HEK293 (cell line): Measurements from ENCODE around the gene SLC39A11.

ENCODE experiments used
- ZNF211 ChIP-seq: fragments of 450-650 bp; formaldehyde crosslinking; IDR thresholded peaks from 2 replicates; pipeline ENCODE4 v1.5.1; 2016; ENCODE audit warnings: low read depth, missing biosample characterization, missing genetic modification characterization
- ZNF266 ChIP-seq: fragments of 450-650 bp; formaldehyde crosslinking; IDR thresholded peaks from 2 replicates; pipeline ENCODE4 v1.5.1; 2016; ENCODE audit warnings: missing biosample characterization, missing genetic modification characterization, low read depth
- ZNF292 ChIP-seq: fragments of 450-650 bp; formaldehyde crosslinking; IDR thresholded peaks from 2 replicates; pipeline ENCODE4 v1.5.1; 2016; ENCODE audit warnings: low read depth, missing biosample characterization, missing genetic modification characterization, borderline replicate concordance
- ZNF302 ChIP-seq: fragments of 450-650 bp; formaldehyde crosslinking; IDR thresholded peaks from 2 replicates; pipeline ENCODE4 v1.5.1; 2016; ENCODE audit warnings: missing biosample characterization, missing genetic modification characterization, low read depth
- ZNF354C ChIP-seq: fragments of 450-650 bp; formaldehyde crosslinking; IDR thresholded peaks from 2 replicates; pipeline ENCODE4 v1.5.1; 2016; ENCODE audit warnings: missing biosample characterization, missing genetic modification characterization, low read depth, borderline replicate concordance
- ZNF473 ChIP-seq: fragments of 450-650 bp; formaldehyde crosslinking; IDR thresholded peaks from 2 replicates; pipeline ENCODE4 v1.5.1; 2017; ENCODE audit warnings: missing biosample characterization, missing genetic modification characterization
- TF ChIP-seq, protein P1 (sequence below): fragments of 450-650 bp; formaldehyde crosslinking; IDR thresholded peaks from 2 replicates; pipeline ENCODE4 v1.5.1; 2016; ENCODE audit warnings: missing biosample characterization, missing genetic modification characterization
- TF ChIP-seq, protein P2 (sequence below): fragments of 450-650 bp; formaldehyde crosslinking; IDR thresholded peaks from 2 replicates; pipeline ENCODE4 v1.5.1; 2016; ENCODE audit warnings: missing biosample characterization, missing genetic modification characterization
- TF ChIP-seq, protein P3 (sequence below): fragments of 450-650 bp; formaldehyde crosslinking; IDR thresholded peaks from 2 replicates; pipeline ENCODE4 v1.5.1; 2016; ENCODE audit warnings: missing biosample characterization, missing genetic modification characterization

DNA sequence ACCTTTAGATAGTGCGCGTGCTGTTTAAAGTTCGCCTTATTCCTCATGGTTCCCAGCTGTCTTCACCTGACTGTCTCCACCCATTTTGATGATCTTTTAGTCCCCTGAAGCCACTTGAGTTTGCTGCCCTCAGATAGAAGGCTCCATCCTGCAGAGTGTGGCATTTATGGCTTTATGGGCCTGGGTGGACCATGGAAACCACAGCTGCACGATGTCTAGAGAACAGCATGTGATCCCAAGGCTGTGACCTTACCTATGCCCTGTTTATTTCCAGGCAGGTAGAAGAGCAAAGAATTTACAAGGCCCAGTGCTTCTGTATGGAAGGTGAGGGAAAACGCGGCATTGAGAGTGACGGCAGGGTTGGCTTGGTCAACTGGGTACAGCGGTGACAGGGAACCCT, 356.9 kb downstream of the SLC39A11 start:
- TF ChIP-seq ZNF302 (tag by site-specific recombination) = no peak
- TF ChIP-seq, protein P1, sequence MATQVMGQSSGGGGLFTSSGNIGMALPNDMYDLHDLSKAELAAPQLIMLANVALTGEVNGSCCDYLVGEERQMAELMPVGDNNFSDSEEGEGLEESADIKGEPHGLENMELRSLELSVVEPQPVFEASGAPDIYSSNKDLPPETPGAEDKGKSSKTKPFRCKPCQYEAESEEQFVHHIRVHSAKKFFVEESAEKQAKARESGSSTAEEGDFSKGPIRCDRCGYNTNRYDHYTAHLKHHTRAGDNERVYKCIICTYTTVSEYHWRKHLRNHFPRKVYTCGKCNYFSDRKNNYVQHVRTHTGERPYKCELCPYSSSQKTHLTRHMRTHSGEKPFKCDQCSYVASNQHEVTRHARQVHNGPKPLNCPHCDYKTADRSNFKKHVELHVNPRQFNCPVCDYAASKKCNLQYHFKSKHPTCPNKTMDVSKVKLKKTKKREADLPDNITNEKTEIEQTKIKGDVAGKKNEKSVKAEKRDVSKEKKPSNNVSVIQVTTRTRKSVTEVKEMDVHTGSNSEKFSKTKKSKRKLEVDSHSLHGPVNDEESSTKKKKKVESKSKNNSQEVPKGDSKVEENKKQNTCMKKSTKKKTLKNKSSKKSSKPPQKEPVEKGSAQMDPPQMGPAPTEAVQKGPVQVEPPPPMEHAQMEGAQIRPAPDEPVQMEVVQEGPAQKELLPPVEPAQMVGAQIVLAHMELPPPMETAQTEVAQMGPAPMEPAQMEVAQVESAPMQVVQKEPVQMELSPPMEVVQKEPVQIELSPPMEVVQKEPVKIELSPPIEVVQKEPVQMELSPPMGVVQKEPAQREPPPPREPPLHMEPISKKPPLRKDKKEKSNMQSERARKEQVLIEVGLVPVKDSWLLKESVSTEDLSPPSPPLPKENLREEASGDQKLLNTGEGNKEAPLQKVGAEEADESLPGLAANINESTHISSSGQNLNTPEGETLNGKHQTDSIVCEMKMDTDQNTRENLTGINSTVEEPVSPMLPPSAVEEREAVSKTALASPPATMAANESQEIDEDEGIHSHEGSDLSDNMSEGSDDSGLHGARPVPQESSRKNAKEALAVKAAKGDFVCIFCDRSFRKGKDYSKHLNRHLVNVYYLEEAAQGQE = no peak
- TF ChIP-seq, protein P2, sequence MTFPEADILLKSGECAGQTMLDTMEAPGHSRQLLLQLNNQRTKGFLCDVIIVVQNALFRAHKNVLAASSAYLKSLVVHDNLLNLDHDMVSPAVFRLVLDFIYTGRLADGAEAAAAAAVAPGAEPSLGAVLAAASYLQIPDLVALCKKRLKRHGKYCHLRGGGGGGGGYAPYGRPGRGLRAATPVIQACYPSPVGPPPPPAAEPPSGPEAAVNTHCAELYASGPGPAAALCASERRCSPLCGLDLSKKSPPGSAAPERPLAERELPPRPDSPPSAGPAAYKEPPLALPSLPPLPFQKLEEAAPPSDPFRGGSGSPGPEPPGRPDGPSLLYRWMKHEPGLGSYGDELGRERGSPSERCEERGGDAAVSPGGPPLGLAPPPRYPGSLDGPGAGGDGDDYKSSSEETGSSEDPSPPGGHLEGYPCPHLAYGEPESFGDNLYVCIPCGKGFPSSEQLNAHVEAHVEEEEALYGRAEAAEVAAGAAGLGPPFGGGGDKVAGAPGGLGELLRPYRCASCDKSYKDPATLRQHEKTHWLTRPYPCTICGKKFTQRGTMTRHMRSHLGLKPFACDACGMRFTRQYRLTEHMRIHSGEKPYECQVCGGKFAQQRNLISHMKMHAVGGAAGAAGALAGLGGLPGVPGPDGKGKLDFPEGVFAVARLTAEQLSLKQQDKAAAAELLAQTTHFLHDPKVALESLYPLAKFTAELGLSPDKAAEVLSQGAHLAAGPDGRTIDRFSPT (tag by site-specific recombination) = no peak
- TF ChIP-seq ZNF211 = no peak
- TF ChIP-seq, protein P3, sequence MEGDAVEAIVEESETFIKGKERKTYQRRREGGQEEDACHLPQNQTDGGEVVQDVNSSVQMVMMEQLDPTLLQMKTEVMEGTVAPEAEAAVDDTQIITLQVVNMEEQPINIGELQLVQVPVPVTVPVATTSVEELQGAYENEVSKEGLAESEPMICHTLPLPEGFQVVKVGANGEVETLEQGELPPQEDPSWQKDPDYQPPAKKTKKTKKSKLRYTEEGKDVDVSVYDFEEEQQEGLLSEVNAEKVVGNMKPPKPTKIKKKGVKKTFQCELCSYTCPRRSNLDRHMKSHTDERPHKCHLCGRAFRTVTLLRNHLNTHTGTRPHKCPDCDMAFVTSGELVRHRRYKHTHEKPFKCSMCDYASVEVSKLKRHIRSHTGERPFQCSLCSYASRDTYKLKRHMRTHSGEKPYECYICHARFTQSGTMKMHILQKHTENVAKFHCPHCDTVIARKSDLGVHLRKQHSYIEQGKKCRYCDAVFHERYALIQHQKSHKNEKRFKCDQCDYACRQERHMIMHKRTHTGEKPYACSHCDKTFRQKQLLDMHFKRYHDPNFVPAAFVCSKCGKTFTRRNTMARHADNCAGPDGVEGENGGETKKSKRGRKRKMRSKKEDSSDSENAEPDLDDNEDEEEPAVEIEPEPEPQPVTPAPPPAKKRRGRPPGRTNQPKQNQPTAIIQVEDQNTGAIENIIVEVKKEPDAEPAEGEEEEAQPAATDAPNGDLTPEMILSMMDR = no peak
- TF ChIP-seq ZNF266 (tag by site-specific recombination) = no peak
- TF ChIP-seq ZNF354C (tag by site-specific recombination) = no peak
- no peak for TF ChIP-seq ZNF292 (tag by site-specific recombination)
- TF ChIP-seq ZNF473 (tag by site-specific recombination) = no peak
